ENCODE measurements around the gene VCAM1. TPM values are rescaled to one million over a fixed set of nuclear protein-coding genes. Genes with fewer than 3 reads are reported as not detected.
A peak's percentile ranks its signal among the peaks of the same experiment; 100 is the strongest.

VCAM1 gene
- total and polyA plus RNA-seq, 2 of the 4 experiments (the other 2 are of a cell fraction): 10.1 to 21.1 TPM

- H2BK5ac ChIP-seq (ENCODE audit: low read depth, low read length, poor library complexity, severe bottlenecking): peak overlapping the region; percentile 23
- no peak overlapping the region for H2AFZ ChIP-seq (replicated peaks; ENCODE audit: low read length, poor library complexity)
- no CpG with 5 or more reads among the region's 3 CpGs for WGBS, 2 experiments (ENCODE audit: extremely low coverage in 2 of 2, insufficient read length in 1 of 2)
- H2BK120ac ChIP-seq (ENCODE audit: low read depth, low read length): peak overlapping the region; percentile 85
- H2BK15ac ChIP-seq (ENCODE audit: low read depth, low read length): peak overlapping the region; percentile 90; the same call in 1 of the 3 replicates
- BruUV-seq (replicated peaks): no TSS peak
- H3K4ac ChIP-seq (ENCODE audit: low read depth, low read length): peak overlapping the region; percentile 79
- ChIA-PET CTCF (interaction anchor here (0.6 kb wide), 1 partner anchor 153 kb away, joined by 3 read pairs; no protein-coding TSS in a partner anchor), POLR2A (ENCODE audit: unreplicated experiment) (no interaction called here)
- H2BK20ac ChIP-seq (ENCODE audit: low read depth, low read length): peak overlapping the region; percentile 83
- no peaks in the 10 kb centered on the region for H3K9me3 ChIP-seq (ENCODE audit: control insufficient read depth, insufficient read depth, low read length)
- no peak overlapping the region for H3K4me2 ChIP-seq (ENCODE audit: low read depth, low read length)
- DNase-seq (no peak), ATAC-seq (ENCODE audit: low read depth) (no peak)
- H3K79me1 ChIP-seq (ENCODE audit: low read depth in 1 of 2, low read length in 2 of 2): no peaks in the 10 kb centered on the region
- in situ Hi-C loops (cut with MboI; ENCODE audit: low sequenced_read_pairs) (no loop called here), dilution Hi-C loops (cut with HindIII; ENCODE audit: low sequenced_read_pairs, unreplicated experiment) (no loop called here), intact Hi-C loops (cut with micrococcal nuclease) (no loop called here)
- H3K14ac ChIP-seq (replicated peaks; ENCODE audit: low read depth, low read length): peak overlapping the region; percentile 77; the same call in 1 of the 2 replicates
- H3K56ac ChIP-seq (ENCODE audit: extremely low read depth, insufficient read depth, low read length): no peak overlapping the region
- H3K36me3 ChIP-seq (ENCODE audit: control insufficient read depth, insufficient read depth, low read length): no peaks in the 10 kb centered on the region
- H3K9me1 ChIP-seq (ENCODE audit: insufficient read depth, low read length): 0 out of 2 replicates have a peak, but pooled peaks cover 4% of the 10 kb centered on the region
- H3K9ac ChIP-seq (ENCODE audit: low read depth, low read length): no peak overlapping the region
- peak overlapping the region; percentile 57; the same call in 1 of the 2 replicates for H4K91ac ChIP-seq (ENCODE audit: insufficient read depth, low read depth, low read length)
- no peaks in the 10 kb centered on the region for H3K27me3 ChIP-seq (ENCODE audit: control insufficient read depth, insufficient read depth, low read length)
- H3K4me1 ChIP-seq (ENCODE audit: control insufficient read depth, insufficient read depth, low read length): peaks cover 22% of the 10 kb centered on the region
- H3K18ac ChIP-seq (ENCODE audit: low read depth, low read length): peak overlapping the region; percentile 6
- no peaks in the 10 kb centered on the region for H4K20me1 ChIP-seq (ENCODE audit: insufficient read depth, low read length)
- H3K4me3 ChIP-seq (ENCODE audit: insufficient read depth, low read depth, low read length): no peak overlapping the region
- H4K8ac ChIP-seq (ENCODE audit: low read depth in 2 of 2, low read length in 2 of 2): peak overlapping the region; percentile 65 to 76; a peak in 2 of 4 replicates
- H4K5ac ChIP-seq (ENCODE audit: low read depth, low read length): peak overlapping the region; percentile 0; the same call in 1 of the 2 replicates
- TF ChIP-seq POLR2A (IDR thresholded peaks at IDR 0.05; ENCODE audit: low read depth, low read length): no peak
- TF ChIP-seq RAD21 (IDR thresholded peaks at IDR 0.05; ENCODE audit: low read length): no peak
- TF ChIP-seq USF2 (IDR thresholded peaks at IDR 0.05; ENCODE audit: low read depth, low read length): no peak
- TF ChIP-seq MAZ (IDR thresholded peaks at IDR 0.05; ENCODE audit: borderline replicate concordance, low read depth, low read length): no peak
- no peak for TF ChIP-seq SMC3 (IDR thresholded peaks at IDR 0.05; ENCODE audit: low read depth, low read length)
- TF ChIP-seq CTCF (conservative IDR thresholded peaks at IDR 0.05; ENCODE audit: low read depth, low read length): no peak
- no peak for TF ChIP-seq NFE2L2 (IDR thresholded peaks at IDR 0.05; ENCODE audit: low read depth, low read length)
- no peak for TF ChIP-seq MAFK (IDR thresholded peaks at IDR 0.05; ENCODE audit: low read depth, low read length)
- TF ChIP-seq BHLHE40 (IDR thresholded peaks at IDR 0.05; ENCODE audit: low read depth, low read length): no peak
- no peak for TF ChIP-seq MXI1 (IDR thresholded peaks at IDR 0.05; ENCODE audit: borderline replicate concordance, low read depth, low read length)
- no peak for TF ChIP-seq CEBPB (IDR thresholded peaks at IDR 0.05; ENCODE audit: low read depth, low read length)
- no peak for TF ChIP-seq FOS (IDR thresholded peaks at IDR 0.05; ENCODE audit: low read depth, low read length)
- TF ChIP-seq RFX5 (IDR thresholded peaks at IDR 0.05; ENCODE audit: low read depth, low read length): no peak
- TF ChIP-seq CHD1 (IDR thresholded peaks at IDR 0.05; ENCODE audit: low read depth, low read length): no peak
- no peak for TF ChIP-seq RCOR1 (IDR thresholded peaks at IDR 0.05; ENCODE audit: insufficient replicate concordance, low read length)
- no peak for TF ChIP-seq ELK1 (IDR thresholded peaks at IDR 0.05; ENCODE audit: borderline replicate concordance, low read depth, low read length)
- H3K23ac ChIP-seq (ENCODE audit: low read depth, low read length): 0 out of 2 replicates have a peak overlapping the region, but pooled peaks have one; percentile 20
- no peak overlapping the region for H3K27ac ChIP-seq (ENCODE audit: insufficient read depth, low read length)
- peak overlapping the region; percentile 35 for H2AK9ac ChIP-seq (replicated peaks; ENCODE audit: low read depth, low read length, poor library complexity)
- peak overlapping the region; percentile 89 for H2AK5ac ChIP-seq (ENCODE audit: low read depth, low read length)
These were observed 5.9 kb upstream of the VCAM1 start for GRCh38 chr1:100713626-100714025.

Data from IMR-90 (cell line).